GM13976 (cell line): ENCODE measurements around the gene POLR3C.
A peak's percentile ranks its signal among the peaks of the same experiment; 100 is the strongest.

Source experiments
- DNase-seq: peaks from one replicate; pipeline ENCODE4 v3.0.0; 2012; ENCODE audit warnings: low spot score
- in situ Hi-C: fragments of 300-500 bp; cut with MboI; formaldehyde crosslinking; loops from one replicate; pipeline ENCODE4 v1.12.0; 2022; ENCODE audit warnings: low sequenced_read_pairs, mixed read lengths, inconsistent platforms; ENCODE audit not compliant: unreplicated experiment
- TF ChIP-seq, protein P1 (sequence below): IDR thresholded peaks from 2 replicates; pipeline ENCODE4 v1.5.1; 2012; ENCODE audit warnings: borderline replicate concordance, mild to moderate bottlenecking; ENCODE audit not compliant: insufficient read depth; ENCODE audit errors: extremely low read depth, missing control alignments, control extremely low read depth

Gene POLR3C

DNA sequence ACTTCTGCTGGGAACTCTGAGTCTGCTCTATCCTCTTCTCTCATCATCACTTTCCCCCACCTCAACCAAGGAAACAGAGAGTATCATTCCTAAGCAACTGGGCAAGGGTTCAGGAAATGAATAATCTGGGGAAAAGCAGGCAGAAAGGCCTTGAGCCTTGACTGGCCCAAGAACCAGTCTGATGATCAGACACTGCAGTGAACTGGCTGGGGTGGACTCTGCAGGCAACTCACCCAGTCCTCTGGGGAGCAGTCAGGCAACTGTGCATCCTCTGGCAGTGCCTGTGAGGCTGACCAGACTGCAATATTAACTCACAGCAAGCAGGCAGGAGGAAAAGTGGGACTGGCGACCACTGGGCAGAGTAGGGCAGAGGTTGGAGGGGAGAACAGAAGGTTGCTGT, 60.7 kb downstream of the POLR3C start:
- TF ChIP-seq, protein P1, sequence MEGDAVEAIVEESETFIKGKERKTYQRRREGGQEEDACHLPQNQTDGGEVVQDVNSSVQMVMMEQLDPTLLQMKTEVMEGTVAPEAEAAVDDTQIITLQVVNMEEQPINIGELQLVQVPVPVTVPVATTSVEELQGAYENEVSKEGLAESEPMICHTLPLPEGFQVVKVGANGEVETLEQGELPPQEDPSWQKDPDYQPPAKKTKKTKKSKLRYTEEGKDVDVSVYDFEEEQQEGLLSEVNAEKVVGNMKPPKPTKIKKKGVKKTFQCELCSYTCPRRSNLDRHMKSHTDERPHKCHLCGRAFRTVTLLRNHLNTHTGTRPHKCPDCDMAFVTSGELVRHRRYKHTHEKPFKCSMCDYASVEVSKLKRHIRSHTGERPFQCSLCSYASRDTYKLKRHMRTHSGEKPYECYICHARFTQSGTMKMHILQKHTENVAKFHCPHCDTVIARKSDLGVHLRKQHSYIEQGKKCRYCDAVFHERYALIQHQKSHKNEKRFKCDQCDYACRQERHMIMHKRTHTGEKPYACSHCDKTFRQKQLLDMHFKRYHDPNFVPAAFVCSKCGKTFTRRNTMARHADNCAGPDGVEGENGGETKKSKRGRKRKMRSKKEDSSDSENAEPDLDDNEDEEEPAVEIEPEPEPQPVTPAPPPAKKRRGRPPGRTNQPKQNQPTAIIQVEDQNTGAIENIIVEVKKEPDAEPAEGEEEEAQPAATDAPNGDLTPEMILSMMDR: no peak
- DNase-seq: no peak
- in situ Hi-C loops: no loop called here

DNA sequence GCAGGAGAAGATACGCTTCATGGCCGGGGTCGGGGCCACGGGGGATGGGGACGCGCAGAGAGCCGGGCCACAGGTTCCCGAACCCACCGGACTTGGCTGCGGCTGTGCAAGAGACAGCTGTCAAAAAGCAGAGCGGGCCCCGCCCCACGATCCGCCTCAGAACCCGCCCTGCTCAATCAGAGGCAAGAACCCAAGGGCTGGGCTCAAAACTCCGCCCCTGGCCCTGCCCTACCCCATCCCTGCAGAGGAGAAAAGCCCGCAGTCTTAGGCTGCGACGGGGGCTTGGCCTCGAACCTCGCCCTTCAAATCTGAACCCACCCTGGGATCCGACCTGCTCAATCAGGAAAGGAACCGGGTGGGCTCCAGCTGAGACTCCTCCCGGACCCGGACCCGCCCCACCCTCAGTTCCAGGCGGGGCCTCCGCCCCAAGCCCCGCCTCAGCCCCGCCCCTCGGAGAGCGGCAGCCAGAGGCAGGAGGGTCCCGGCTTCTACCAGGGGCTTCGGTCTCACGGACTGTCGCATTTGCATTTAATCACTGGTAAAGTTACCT, 61.8 kb downstream of the POLR3C start, which contains the start of gene ANKRD35:
Gene ANKRD35, minus strand, starts transcription at position 129 of the 550 bp plus-strand sequence. Its CDS starts 108 bp downstream, at position 21.
- peak; percentile 97 for DNase-seq
- TF ChIP-seq, protein P1: no peak
- in situ Hi-C loops: no loop called here

GRCh38 chr1:145886390-145886789, 62.4 kb downstream of the POLR3C start:
- in situ Hi-C loops: no loop called here
- TF ChIP-seq, protein P1: no peak
- DNase-seq: no peak

GRCh38 chr1:145886816-145887215, 62.8 kb downstream of the POLR3C start:
- in situ Hi-C loops: no loop called here
- TF ChIP-seq, protein P1: no peak
- DNase-seq: no peak

- no peak for DNase-seq
- TF ChIP-seq, protein P1: no peak
- in situ Hi-C loops: no loop called here
These were observed 63.6 kb downstream of the POLR3C start for GRCh38 chr1:145887631-145888030.

DNA sequence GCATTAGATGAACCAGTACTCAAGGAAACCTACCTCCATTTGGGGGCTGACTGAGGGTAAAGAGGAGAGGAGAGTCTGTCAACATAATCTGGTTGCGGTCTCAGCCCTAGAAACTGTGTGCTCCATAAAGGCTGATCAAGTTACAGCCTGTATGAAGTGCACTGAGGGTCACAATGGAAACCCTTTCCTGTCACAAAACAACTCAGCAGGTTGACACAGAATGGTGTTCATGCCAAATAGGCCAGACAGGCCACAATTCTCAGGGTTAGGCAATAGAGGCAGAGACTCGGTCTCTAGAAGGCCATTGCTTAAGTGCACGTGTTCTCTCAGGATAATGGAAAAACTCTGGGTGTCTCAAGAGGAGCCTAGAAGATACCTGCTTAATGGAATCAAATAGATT, 65.7 kb downstream of the POLR3C start:
- in situ Hi-C loops: loop anchor here (10.0 kb wide), 1 partner anchor 115 kb away; no protein-coding TSS in a partner anchor
- TF ChIP-seq, protein P1: no peak
- no peak for DNase-seq
